ENCODE measurements around the gene MYO1D. TPM values are rescaled to one million over a fixed set of nuclear protein-coding genes. Genes with fewer than 3 reads are reported as not detected.

MYO1D gene
- total and polyA plus RNA-seq, 2 donors (not counting 1 experiment from before 2014, with no cell fraction given): 5.4 to 26.7 TPM

DNA sequence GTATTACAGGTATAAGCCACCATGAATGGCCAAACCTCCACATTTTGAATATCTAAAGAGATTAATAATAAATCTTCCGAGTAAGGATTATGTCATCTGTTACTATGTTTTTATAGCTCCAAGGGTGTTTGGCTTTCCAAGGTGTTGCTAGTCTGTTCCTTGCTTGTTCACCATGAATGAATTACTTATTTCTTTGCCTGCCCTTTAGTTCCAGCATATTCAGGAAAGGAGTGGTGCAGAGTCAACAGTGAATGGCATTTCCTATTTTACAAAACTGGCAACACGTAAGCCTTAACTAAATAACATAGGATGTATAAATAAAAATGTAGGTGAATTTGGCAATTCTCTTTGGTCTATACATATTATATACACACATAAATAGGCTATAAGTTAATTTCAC is 70.3 kb downstream of the MYO1D start:
- no peaks in the 10 kb centered on the region for H4K20me1 ChIP-seq (ENCODE audit: control insufficient read depth, insufficient read depth, low read length, poor library complexity, severe bottlenecking)
- H3K9me3 Mint-ChIP-seq (ENCODE audit: insufficient read depth): no peaks in the 10 kb centered on the region
- no peak overlapping the region for H2AFZ ChIP-seq (ENCODE audit: insufficient read depth, low read depth, low read length, poor library complexity, severe bottlenecking)
- no peak overlapping the region for H3K9ac ChIP-seq (ENCODE audit: low read length)
- ATAC-seq (ENCODE audit: low read depth) (no peak), DNase-seq (no peak)
- CTCF ChIA-PET: no interaction called here
- no peak for TF ChIP-seq EZH2 (IDR thresholded peaks at IDR 0.05; ENCODE audit: borderline replicate concordance, insufficient read depth, low read depth, low read length, poor library complexity, severe bottlenecking)
- TF ChIP-seq, protein P1, sequence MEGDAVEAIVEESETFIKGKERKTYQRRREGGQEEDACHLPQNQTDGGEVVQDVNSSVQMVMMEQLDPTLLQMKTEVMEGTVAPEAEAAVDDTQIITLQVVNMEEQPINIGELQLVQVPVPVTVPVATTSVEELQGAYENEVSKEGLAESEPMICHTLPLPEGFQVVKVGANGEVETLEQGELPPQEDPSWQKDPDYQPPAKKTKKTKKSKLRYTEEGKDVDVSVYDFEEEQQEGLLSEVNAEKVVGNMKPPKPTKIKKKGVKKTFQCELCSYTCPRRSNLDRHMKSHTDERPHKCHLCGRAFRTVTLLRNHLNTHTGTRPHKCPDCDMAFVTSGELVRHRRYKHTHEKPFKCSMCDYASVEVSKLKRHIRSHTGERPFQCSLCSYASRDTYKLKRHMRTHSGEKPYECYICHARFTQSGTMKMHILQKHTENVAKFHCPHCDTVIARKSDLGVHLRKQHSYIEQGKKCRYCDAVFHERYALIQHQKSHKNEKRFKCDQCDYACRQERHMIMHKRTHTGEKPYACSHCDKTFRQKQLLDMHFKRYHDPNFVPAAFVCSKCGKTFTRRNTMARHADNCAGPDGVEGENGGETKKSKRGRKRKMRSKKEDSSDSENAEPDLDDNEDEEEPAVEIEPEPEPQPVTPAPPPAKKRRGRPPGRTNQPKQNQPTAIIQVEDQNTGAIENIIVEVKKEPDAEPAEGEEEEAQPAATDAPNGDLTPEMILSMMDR (IDR thresholded peaks at IDR 0.05): no peak
- H3K36me3 ChIP-seq (replicated peaks in 1 of 2; ENCODE audit: control extremely low read depth in 1 of 2, control insufficient read depth in 1 of 2, extremely low read depth in 1 of 2, insufficient read depth in 2 of 2, low read length in 1 of 2): no peaks in the 10 kb centered on the region
- H3K79me2 ChIP-seq (ENCODE audit: control insufficient read depth, insufficient read depth, low read length): no peaks in the 10 kb centered on the region
- intact Hi-C loops (cut with micrococcal nuclease): no loop called here
- H3K4me1 ChIP-seq (ENCODE audit: control insufficient read depth in 2 of 2, insufficient read depth in 2 of 2, low read length in 2 of 2): no peaks in the 10 kb centered on the region
- H3K4me3 ChIP-seq (ENCODE audit: control extremely low read depth in 1 of 5, extremely low read depth in 1 of 5, insufficient read depth in 1 of 5, low read depth in 2 of 5, low read length in 4 of 5): no peak overlapping the region
- no peak overlapping the region for H3K27ac Mint-ChIP-seq
- no peak overlapping the region for H3K27ac ChIP-seq (ENCODE audit: low read length in 2 of 2)
- no peaks in the 10 kb centered on the region for H3K27me3 ChIP-seq (replicated peaks in 1 of 4; ENCODE audit: control extremely low read depth in 1 of 4, control insufficient read depth in 3 of 4, insufficient read depth in 4 of 4, low read length in 3 of 4)
- H3K4me3 Mint-ChIP-seq: no peak overlapping the region
- POLR2A ChIA-PET: no interaction called here
- no peaks in the 10 kb centered on the region for H3K4me1 Mint-ChIP-seq
- WGBS (ENCODE audit: insufficient coverage): no CpG with 5 or more reads among the region's 2 CpGs
- H3K27me3 Mint-ChIP-seq: no peaks in the 10 kb centered on the region
- H3K9me3 ChIP-seq (ENCODE audit: control extremely low read depth in 1 of 3, control insufficient read depth in 2 of 3, insufficient read depth in 1 of 3, low read length in 2 of 3): no peaks in the 10 kb centered on the region
- H3K4me2 ChIP-seq (replicated peaks; ENCODE audit: low read depth, low read length, poor library complexity, severe bottlenecking): no peak overlapping the region

- POLR2A ChIA-PET: no interaction called here
- DNase-seq: no peak
- no peaks in the 10 kb centered on the region for H3K27me3 Mint-ChIP-seq
These were observed 71.6 kb downstream of the MYO1D start for GRCh38 chr17:32805029-32805976.

More at GRCh38 chr17:32805029-32805976, 71.6 kb downstream of the MYO1D start:
- H3K27ac ChIP-seq (ENCODE audit: low read length in 2 of 2): no peak overlapping the region
- no peaks in the 10 kb centered on the region for H3K9me3 ChIP-seq (ENCODE audit: control extremely low read depth in 1 of 3, control insufficient read depth in 2 of 3, insufficient read depth in 1 of 3, low read length in 2 of 3)
- Mint-ChIP-seq H3K27ac (no peak overlapping the region), H3K9me3 (ENCODE audit: insufficient read depth) (no peaks in the 10 kb centered on the region), H3K4me1 (no peaks in the 10 kb centered on the region), H3K4me3 (no peak overlapping the region)
- no peaks in the 10 kb centered on the region for H4K20me1 ChIP-seq (ENCODE audit: control insufficient read depth, insufficient read depth, low read length, poor library complexity, severe bottlenecking)
- H3K36me3 ChIP-seq (replicated peaks in 1 of 2; ENCODE audit: control extremely low read depth in 1 of 2, control insufficient read depth in 1 of 2, extremely low read depth in 1 of 2, insufficient read depth in 2 of 2, low read length in 1 of 2): no peaks in the 10 kb centered on the region
- no peak overlapping the region for H3K4me2 ChIP-seq (replicated peaks; ENCODE audit: low read depth, low read length, poor library complexity, severe bottlenecking)
- H3K9ac ChIP-seq (ENCODE audit: low read length): no peak overlapping the region
- no peaks in the 10 kb centered on the region for H3K79me2 ChIP-seq (ENCODE audit: control insufficient read depth, insufficient read depth, low read length)
- H2AFZ ChIP-seq (ENCODE audit: insufficient read depth, low read depth, low read length, poor library complexity, severe bottlenecking): no peak overlapping the region
- H3K4me3 ChIP-seq (ENCODE audit: control extremely low read depth in 1 of 5, extremely low read depth in 1 of 5, insufficient read depth in 1 of 5, low read depth in 2 of 5, low read length in 4 of 5): no peak overlapping the region
- WGBS (ENCODE audit: insufficient coverage): 83% methylated on average over 1 of the region's 5 CpGs
- intact Hi-C loops (cut with micrococcal nuclease): no loop called here
- no peak for TF ChIP-seq EZH2 (IDR thresholded peaks at IDR 0.05; ENCODE audit: borderline replicate concordance, insufficient read depth, low read depth, low read length, poor library complexity, severe bottlenecking)
- TF ChIP-seq, protein P1 (IDR thresholded peaks at IDR 0.05): no peak
- no peak for ATAC-seq (ENCODE audit: low read depth)
- peaks cover 0 to 1% (median 0%) of the 10 kb centered on the region in 4 experiments for H3K27me3 ChIP-seq (replicated peaks in 1 of 4; ENCODE audit: control extremely low read depth in 1 of 4, control insufficient read depth in 3 of 4, insufficient read depth in 4 of 4, low read length in 3 of 4)
- H3K4me1 ChIP-seq (ENCODE audit: control insufficient read depth in 2 of 2, insufficient read depth in 2 of 2, low read length in 2 of 2): no peaks in the 10 kb centered on the region
- CTCF ChIA-PET: interaction anchor here (1.0 to 1.4 kb wide), 3 partner anchors 22 to 130 kb away, joined by 3 to 5 read pairs (median 5); partner anchors contain the start of gene MYO1D
